HG03575 (cell line): ENCODE measurements around the gene CD163.
"Not testable (repeated sequence)": the region's sequence is repeated elsewhere in the genome, so short reads cannot be mapped to it uniquely, and the experiment has no call there.

Experiments used
- ATAC-seq: cut with Tn5 transposase; IDR thresholded peaks from one replicate; pipeline ENCODE4 v1.9.1; 2021; ENCODE audit not compliant: unreplicated experiment, insufficient number of reproducible peaks, low FRiP score; ENCODE audit errors: extremely low read depth

CD163 gene

DNA sequence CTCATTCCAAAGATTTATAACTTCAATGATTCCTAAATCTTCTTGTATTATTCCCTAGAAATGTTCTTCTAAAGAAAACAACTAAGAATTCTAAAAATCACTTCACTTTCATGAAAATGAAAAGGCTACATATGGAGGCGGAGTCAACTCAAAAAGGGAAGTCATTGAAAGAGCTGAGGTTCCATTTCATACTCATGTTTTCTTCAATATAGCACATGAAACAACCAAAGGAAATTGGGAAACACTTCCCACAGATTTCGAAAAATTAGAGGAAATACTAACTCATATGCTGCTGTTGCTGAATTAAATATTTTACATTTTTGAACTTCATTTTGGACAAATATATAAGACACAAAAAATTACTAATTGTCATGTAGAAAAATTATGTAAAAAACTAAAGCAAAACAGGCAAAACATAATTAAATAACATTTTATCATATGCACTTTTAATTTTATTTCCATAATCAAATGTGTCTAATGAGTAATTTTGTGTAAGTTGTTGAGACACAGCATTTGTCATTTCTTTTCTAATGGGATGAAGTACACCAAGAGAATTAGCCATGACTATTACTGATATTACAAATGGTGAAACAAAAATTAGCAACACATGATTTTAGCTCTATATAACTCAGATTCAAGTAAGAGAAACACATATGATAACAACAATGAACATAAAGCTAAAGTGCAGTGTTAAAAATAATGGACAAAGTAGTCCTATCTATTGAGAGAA is at the start of gene CD163:
CD163 (minus strand) TSS at position 92 of the 730 bp plus-strand sequence; CDS start at position 5, 87 bp downstream.
- no peak for ATAC-seq

- ATAC-seq, result no peak
These were observed 39.2 kb upstream of the CD163 start for GRCh38 chr12:7542813-7543212.

GRCh38 chr12:7542046-7542445 is 38.5 kb upstream of the CD163 start:
- no peak for ATAC-seq

DNA sequence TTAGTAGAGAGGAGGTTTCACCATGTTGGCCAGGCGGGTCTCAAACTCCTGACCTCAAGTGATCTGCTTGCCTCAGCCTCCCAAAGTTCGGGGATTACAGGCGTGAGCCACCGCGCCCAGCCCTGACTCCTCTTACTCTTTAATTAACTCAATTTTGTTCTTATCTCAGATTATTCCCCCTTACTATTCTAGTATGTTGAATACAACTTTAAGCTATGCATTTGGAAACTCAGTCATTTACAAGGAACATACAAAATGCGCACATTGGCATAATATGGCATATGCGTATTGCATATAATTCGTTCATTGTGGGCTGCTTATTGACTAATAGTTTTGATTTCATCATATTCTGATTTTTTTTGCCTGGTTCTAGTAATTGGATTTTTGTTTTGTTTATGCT is 10.8 kb upstream of the CD163 start:
- ATAC-seq, result no peak

DNA sequence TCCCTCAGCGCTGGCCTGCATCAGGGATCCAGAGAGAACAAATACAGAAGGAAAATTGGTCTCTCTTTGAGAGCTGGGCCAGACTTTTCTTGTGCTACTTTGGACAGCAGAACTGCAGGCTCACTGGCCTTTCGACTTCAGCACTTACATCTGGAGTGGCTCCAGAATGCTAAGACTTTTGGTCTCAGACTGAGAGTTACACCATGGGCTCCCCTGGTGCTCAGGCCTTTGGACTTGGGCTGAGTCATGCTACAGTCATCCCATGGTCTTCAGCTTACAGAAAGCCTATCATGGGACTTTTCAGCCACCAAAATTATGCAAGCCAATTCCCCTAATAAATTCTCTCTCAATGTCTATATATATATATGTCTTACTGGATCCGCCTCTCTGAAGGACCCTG is 9.0 kb upstream of the CD163 start:
- no peak for ATAC-seq

DNA sequence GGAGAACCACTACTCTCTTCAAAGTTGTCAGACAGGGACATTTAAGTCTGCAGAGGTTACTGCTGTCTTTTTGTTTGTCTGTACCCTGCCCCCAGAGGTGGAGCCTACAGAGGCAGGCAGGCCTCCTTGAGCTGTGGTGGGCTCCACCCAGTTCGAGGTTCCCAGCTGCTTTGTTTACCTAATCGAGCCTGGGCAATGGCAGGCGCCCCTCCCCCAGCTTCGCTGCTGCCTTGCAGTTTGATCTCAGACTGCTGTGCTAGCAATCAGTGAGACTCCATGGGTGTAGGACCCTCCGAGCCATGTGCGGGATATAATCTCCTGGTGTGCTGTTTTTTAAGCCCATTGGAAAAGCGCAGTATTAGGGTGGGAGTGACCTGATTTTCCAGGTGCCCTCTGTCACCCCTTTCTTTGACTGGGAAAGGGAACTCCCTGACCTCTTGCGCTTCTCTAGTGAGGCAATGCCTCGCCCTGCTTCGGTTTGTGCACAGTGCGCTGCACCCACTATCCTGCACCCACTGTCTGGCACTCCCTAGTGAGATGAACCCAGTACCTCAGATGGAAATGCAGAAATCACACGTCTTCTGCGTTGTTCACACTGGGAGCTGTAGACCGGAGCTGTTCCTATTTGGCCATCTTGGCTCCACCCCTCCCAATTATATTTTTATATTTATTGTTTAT is 6.4 kb upstream of the CD163 start:
- ATAC-seq, result not testable (repeated sequence)

GRCh38 chr12:7502612-7503011 is 965 bp downstream of the CD163 start:
- ATAC-seq, result no peak

- ATAC-seq, result no peak
These were observed 2.5 kb downstream of the CD163 start for GRCh38 chr12:7501031-7501588.

DNA sequence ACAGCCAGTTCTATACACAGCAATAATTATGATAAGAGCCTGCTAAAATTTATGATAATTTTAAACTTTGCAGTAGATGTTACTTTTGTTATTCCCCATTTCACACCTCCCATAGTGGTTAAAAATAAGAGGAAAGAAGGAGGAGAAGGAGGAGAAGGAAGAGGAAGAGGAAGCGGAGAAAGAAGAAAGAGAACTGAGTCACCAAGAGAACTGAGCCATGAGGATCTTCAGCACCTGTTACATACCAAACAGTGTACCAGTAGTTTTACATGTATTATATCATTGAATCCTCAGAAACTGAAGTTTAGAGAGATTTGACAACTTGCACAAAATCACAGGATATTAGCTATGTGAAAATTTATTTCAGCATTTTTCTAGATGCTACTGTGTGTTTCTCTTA is 3.9 kb downstream of the CD163 start:
- ATAC-seq, result no peak

DNA sequence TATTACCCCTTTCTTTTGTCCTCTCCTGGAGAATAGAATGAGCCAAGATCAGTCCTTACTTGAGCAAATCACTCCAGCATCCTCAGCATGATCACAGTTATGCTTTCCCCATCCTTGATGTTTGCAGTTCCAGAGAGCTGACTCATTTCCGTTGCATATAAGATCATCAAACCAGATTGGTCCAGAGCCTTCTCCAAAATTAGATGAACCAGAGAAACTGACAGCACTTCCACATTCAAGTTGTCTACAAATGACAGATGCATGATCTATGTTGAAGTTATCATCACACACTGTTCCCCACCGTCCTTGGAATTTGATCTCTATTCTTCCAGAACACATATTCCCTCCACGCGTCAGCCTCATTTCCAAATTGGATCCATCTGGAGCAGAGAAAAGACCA is 4.8 kb downstream of the CD163 start:
- no peak for ATAC-seq

DNA sequence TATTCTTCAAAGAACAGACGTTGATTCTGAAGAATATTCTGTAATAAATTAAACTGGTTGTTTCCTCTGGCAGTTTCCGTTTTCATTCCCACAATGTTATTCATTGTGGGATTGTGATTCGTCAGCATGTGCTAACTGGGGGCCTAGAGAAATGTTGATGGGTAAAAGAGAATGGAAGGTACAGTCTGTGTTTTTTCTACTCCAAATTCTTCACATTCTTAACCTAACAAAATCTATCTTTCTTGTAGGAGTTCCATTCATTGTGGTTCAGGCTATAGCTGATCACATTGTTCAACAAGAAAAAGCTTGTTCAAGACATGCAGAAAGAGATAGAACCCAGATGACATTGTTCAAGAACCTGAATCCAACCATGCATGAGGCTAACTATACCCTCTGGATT is 5.9 kb downstream of the CD163 start:
- no peak for ATAC-seq

GRCh38 chr12:7496451-7496850 is 7.1 kb downstream of the CD163 start:
- no peak for ATAC-seq

DNA sequence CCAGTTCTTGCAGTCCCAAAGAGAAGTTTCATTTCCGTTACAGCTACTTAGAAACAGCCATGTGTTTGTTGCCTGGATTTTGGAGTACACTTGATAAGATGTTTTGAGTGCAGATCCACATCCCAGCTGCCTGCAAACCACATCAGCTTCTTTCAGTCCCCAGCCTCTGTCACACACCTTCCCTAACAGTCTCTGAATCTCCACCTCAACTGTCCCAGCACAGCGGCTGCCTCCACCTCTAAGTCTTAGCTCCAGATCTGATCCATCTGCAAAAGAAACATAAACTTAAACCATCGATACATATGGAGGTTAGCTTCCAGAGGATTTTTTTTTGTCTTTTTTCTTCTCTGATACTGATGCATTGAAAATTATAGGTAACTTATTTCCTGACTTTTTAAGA is 8.4 kb downstream of the CD163 start:
- ATAC-seq, result no peak

DNA sequence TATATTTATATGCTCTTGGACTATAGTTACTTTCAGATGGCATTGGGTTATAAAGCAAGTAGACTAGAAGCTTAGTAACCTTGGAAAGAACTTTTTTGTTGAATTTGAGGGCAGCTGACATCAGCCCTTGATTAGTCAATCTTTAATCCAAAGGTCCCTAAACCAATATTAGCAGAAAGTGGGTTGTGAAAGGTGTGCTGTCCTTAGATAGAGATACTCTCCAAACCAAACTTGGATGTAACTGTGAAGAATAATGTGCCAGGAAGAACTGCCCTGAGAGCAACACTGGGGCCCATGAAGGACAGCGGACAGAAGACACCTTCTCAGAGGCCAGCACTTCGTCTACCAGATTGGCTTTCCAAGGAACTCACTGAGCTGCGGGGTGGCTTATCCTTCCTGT is 10.6 kb downstream of the CD163 start:
- ATAC-seq, result no peak

DNA sequence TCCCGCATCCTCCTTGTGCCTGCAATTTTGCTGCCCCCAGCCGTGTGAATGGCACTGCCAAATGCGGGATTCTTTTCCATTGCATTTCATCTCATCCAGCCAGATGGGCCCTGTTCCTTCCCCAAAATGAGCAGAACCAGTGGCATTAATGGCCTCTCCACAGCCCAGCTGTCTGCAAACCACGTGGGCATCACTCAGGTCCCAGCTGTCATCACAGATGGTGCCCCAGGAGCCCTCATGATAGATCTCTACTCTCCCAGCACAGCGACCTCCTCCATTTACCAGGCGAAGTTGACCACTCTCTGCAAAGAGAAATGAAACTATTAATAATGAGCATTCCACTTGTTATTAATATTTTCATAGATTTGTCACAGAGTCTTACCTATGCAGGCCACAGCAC is 17.1 kb downstream of the CD163 start:
- ATAC-seq, result no peak

- ATAC-seq, result no peak
These were observed 18.5 kb downstream of the CD163 start for GRCh38 chr12:7485095-7485494.

DNA sequence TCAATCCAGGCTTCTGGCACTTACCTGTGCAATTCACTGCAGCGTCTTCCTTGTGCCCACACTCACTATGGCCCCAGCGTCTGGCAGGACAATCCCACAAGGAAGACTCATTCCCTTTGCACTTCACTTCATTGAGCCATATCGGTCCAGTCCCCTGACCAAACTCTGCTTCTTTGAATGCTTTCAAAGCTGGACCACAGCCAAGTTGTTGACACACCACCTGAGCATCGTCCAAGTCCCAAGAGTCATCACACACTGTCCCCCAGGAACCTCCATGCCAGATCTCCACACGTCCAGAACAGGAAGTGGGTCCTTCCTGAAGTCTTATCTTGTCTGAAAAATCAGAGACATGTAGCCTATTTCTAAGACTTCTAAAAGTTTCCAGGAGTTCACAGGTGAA is 20.2 kb downstream of the CD163 start:
- ATAC-seq, result no peak

DNA sequence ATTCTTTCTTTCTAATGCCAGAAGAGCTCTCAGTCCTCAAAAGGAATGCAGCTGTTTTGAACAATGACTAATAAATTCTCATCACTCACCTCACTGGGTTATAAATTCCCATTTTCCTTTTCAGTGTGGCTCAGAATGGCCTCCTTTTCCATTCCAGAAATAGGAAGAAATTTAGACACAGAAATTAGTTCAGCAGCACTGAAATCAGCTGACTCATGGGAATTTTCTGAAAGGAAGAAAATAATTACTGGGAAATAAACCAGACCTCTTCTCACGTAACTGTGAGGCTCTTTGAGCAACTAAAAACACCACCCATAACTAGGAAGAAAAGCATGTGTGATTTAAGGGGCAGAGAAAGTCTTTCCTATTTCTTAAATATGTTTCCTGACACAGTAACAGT is 23.8 kb downstream of the CD163 start:
- ATAC-seq, result no peak

DNA sequence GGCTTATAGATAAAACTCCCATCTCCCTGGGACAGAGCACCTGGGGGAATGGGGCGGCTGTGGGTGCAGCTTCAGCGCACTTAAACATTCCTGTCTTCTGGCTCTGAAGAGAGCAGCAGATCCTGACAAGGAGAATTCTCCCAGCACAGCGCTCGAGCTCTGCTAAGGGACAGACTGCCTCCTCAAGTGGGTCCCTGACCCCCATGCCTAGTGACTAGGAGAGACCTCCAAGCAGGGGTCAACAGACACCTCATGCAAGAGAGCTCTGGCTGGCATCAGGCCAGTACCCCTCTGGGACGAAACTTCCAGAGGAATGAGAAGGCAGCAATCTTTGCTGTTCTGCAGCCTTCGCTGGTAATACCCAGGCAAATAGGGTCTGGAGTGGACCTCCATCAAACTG is 31.5 kb downstream of the CD163 start:
- no peak for ATAC-seq
